Spleen (tissue), 11 donors: ENCODE data around the gene C3orf22. TPM values are rescaled to one million over a fixed set of nuclear protein-coding genes. Genes with fewer than 3 reads are reported as not detected.

ENCODE experiments used
- DNase-seq: peaks from one replicate; pipeline ENCODE4 v3.0.0-alpha.2; 2020
- H3K27ac ChIP-seq, 8 donors: fragments of 200-600 bp; sonication (generic) in 7 of 8; 1 replicate in 4 of 8; 2 replicates in 4 of 8; pipeline versions ENCODE4 v1.5.0 to v1.8.0; 2016 to 2021; ENCODE audit warnings: inconsistent platforms in 4 of 8, mild to moderate bottlenecking in 4 of 8, moderate library complexity in 1 of 8
- H3K27me3 ChIP-seq, 7 donors: fragments of 200-600 bp; sonication (generic) in 6 of 7; replicated peaks in 1 of 7; 1 replicate in 4 of 7; 2 replicates in 3 of 7; pipeline versions ENCODE4 v1.5.0 to v1.8.0; 2016 to 2021; ENCODE audit warnings: inconsistent platforms in 3 of 7, mild to moderate bottlenecking in 1 of 7
- H3K36me3 ChIP-seq, 6 donors: fragments of 200-600 bp; sonication (generic) in 5 of 6; 1 replicate in 4 of 6; 2 replicates in 2 of 6; pipeline versions ENCODE4 v1.5.0 to v1.8.0; 2016 to 2021; ENCODE audit warnings: inconsistent platforms in 2 of 6
- H3K4me1 ChIP-seq, 6 donors: fragments of 200-600 bp; sonication (generic) in 5 of 6; 1 replicate in 3 of 6; 2 replicates in 3 of 6; pipeline versions ENCODE4 v1.5.0 to v1.8.0; 2016 to 2021; ENCODE audit warnings: inconsistent platforms in 3 of 6
- H3K4me3 ChIP-seq, 8 donors: fragments of 200-600 bp; sonication (generic) in 7 of 8; 1 replicate in 4 of 8; 2 replicates in 4 of 8; pipeline versions ENCODE4 v1.5.0 to v1.8.0; 2016 to 2021; ENCODE audit warnings: inconsistent platforms in 4 of 8, mild to moderate bottlenecking in 4 of 8, moderate library complexity in 2 of 8
- H3K9me3 ChIP-seq, 8 donors: fragments of 200-600 bp; sonication (generic) in 7 of 8; 1 replicate in 4 of 8; 2 replicates in 4 of 8; pipeline versions ENCODE4 v1.5.0 to v1.8.0; 2016 to 2021; ENCODE audit warnings: inconsistent platforms in 4 of 8
- POLR2A ChIP-seq, 3 donors: fragments of 450-650 bp; IDR thresholded peaks; one replicate each; pipeline ENCODE4 v1.5.1; 2017; ENCODE audit warnings: antibody characterized with exemption in 3 of 3, mild to moderate bottlenecking in 1 of 3
- POLR2AphosphoS5 ChIP-seq, 3 donors: sonication (generic); formaldehyde crosslinking; IDR thresholded peaks; one replicate each; pipeline ENCODE4 v1.5.1; 2017; ENCODE audit warnings: antibody characterized with exemption in 3 of 3
- WGBS, 5 donors: extraction: QIAGEN DNeasy Blood & Tissue Kit in 3 of 5; methylation state at CpG; one replicate each; pipeline versions ENCODE4 v1.1.5 to v1.1.7; 2013 to 2018; 5-methylcytosine and 5-hydroxymethylcytosine counted together
- intact Hi-C: fragments of 100-400 bp; cut with DNase I; formaldehyde crosslinking; loops from one replicate; pipeline ENCODE4 v1.15.0; 2023; ENCODE audit warnings: low total_unique reads
- polyA plus RNA-seq, 3 donors: library from polyadenylated mRNA; stranded (reverse); fragments of 200-250 nt; gene quantifications; one replicate each; pipeline ENCODE4 v1.2.1, GENCODE V29; 2013
- small RNA-seq, 4 donors: library from RNA; depleted of rRNA; stranded (forward); fragments of <200 nt; gene quantifications; one replicate each; pipeline ENCODE3, GENCODE V24; 2016
- total RNA-seq, 7 donors: library from RNA; depleted of rRNA in 3 of 7; stranded (reverse); fragments of >200 nt in 3 of 7; fragmentation: NEBNext Ultra II Directional in 4 of 7; extraction: Animal tissue kit (Norgen Biotek cat#: 25700) in 4 of 7; gene quantifications; one replicate each; pipeline versions ENCODE4 v1.1.0 to v1.2.1, GENCODE V29; 2016 to 2021
- TF ChIP-seq, protein P1 (sequence below), 11 experiments: fragments of 200-600 bp in 7 of 11; fragments of 450-650 bp in 4 of 11; sonication (generic) in 4 of 11; IDR thresholded peaks in 8 of 11; conservative IDR thresholded peaks in 3 of 11; 1 replicate in 7 of 11; 2 replicates in 4 of 11; pipeline versions ENCODE4 v1.4.0 to v1.8.0; 2016 to 2021; ENCODE audit warnings: antibody characterized with exemption in 11 of 11, inconsistent platforms in 4 of 11, mild to moderate bottlenecking in 1 of 11
- donor health status: healthy with polysubstance abuse.
- donor health status: DM: no; HTN: no; CAD: no; lungs with moderate emphysema.
- donor health status: DM: no; HTN: no; CAD: no.
- donor health status: Bipolar disorder and iron deficiency.
- donor health status: healthy.
- donor health status: DM: no; HTN: no; CAD: no.
- donor health status: DM: yes; HTN: yes; CAD: no.

The C3orf22 gene
- total and polyA plus RNA-seq, 10 donors = not detected

DNA sequence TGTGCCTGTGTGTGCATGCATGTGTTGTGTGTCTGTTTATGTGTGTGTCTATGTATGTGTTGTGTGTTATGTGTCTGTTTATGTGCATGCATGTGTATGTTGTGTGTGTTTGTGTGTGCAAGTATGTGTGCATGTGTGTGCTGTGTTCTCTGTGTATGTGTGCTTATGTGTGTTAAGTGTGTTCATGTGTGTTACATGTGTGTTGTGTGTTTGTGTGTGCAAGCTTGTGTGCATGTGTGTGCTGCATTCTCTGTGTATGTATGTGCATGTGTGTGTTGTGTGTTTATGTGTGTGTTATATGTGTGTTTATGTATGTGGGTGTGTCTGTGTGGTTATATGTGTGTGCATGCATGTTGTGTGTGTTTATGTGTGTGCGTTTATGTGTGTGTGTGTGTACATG is 56.1 kb downstream of the C3orf22 start:
- 87 to 97% (median 95%) methylated on average over 1 of the region's 1 CpG for WGBS, 5 donors
- Histone ChIP-seq H3K4me1 (no peaks in the 10 kb centered on the region), H3K27me3 (peaks cover 0 to 10% (median 0%) of the 10 kb centered on the region in 7 donors), H3K27ac (no peak overlapping the region), H3K9me3 (no peaks in the 10 kb centered on the region), H3K4me3 (no peak overlapping the region), H3K36me3 (no peaks in the 10 kb centered on the region)
- intact Hi-C loops = no loop called here
- TF ChIP-seq POLR2A (IDR thresholded peaks at IDR 0.05) (no peak), POLR2AphosphoS5 (IDR thresholded peaks at IDR 0.05) (no peak)
- TF ChIP-seq, protein P1, sequence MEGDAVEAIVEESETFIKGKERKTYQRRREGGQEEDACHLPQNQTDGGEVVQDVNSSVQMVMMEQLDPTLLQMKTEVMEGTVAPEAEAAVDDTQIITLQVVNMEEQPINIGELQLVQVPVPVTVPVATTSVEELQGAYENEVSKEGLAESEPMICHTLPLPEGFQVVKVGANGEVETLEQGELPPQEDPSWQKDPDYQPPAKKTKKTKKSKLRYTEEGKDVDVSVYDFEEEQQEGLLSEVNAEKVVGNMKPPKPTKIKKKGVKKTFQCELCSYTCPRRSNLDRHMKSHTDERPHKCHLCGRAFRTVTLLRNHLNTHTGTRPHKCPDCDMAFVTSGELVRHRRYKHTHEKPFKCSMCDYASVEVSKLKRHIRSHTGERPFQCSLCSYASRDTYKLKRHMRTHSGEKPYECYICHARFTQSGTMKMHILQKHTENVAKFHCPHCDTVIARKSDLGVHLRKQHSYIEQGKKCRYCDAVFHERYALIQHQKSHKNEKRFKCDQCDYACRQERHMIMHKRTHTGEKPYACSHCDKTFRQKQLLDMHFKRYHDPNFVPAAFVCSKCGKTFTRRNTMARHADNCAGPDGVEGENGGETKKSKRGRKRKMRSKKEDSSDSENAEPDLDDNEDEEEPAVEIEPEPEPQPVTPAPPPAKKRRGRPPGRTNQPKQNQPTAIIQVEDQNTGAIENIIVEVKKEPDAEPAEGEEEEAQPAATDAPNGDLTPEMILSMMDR (IDR thresholded peaks at IDR 0.05 in 8 of 11, conservative IDR thresholded peaks at IDR 0.05 in 3 of 11) = no peak
- no peak for DNase-seq

DNA sequence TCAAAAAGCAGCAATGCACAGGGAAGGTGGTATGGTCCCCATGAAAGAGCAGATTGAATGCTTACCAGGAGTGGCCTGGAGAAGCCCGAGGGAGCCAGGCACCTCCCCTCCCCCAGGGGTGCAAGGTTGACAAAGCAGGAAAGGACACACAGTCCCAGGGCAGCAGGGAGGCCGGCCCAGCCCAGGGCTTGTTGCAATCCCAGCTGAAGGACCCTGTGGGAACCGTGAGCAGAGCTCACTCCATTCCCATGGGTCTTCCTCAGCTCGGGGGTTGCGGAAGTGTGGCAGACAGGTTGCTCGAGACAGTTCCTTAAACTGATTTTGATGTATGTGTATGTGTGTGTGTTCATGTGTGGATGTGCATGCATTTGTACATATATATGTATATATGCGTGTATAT is 57.0 kb downstream of the C3orf22 start:
- no peak overlapping the region for H3K27ac ChIP-seq
- intact Hi-C loops = no loop called here
- WGBS, 5 donors = 48 to 57% (median 53%) methylated on average over 7 of the region's 7 CpGs
- TF ChIP-seq, protein P1 (IDR thresholded peaks at IDR 0.05 in 8 of 11, conservative IDR thresholded peaks at IDR 0.05 in 3 of 11) = no peak
- no peak for TF ChIP-seq POLR2A (IDR thresholded peaks at IDR 0.05)
- H3K9me3 ChIP-seq = no peaks in the 10 kb centered on the region
- no peaks in the 10 kb centered on the region for H3K36me3 ChIP-seq
- H3K4me3 ChIP-seq = no peak overlapping the region
- H3K27me3 ChIP-seq = peaks cover 0 to 10% (median 0%) of the 10 kb centered on the region in 7 donors
- no peak for DNase-seq
- no peaks in the 10 kb centered on the region for H3K4me1 ChIP-seq

DNA sequence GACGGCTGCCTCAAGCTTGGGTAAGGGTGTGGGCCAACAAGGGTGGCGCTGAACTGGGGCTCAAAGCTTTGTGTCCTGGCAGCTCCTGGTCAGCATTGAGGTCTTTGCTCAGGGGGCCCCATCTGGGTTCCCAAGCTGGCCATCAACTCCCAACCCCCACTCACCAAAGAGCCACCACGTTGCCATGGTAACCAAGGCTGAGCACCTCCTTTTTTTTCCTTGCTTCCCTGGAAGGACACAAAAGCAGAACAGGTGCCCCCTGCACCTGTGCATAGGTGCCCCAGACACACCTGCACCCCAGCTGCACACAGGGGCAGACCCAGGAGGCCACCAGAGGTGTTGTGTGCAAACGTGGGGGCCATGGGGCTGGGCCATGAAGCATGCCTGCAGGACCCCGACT is 57.7 kb downstream of the C3orf22 start:
- DNase-seq = no peak
- Histone ChIP-seq H3K4me3 (no peak overlapping the region), H3K36me3 (no peaks in the 10 kb centered on the region), H3K27ac (no peak overlapping the region), H3K9me3 (no peaks in the 10 kb centered on the region), H3K27me3 (peaks cover 0 to 10% (median 0%) of the 10 kb centered on the region in 7 donors), H3K4me1 (no peaks in the 10 kb centered on the region)
- intact Hi-C loops = no loop called here
- WGBS, 5 donors = 49 to 87% (median 78%) methylated on average over 5 of the region's 5 CpGs
- TF ChIP-seq, protein P1 (IDR thresholded peaks at IDR 0.05 in 8 of 11, conservative IDR thresholded peaks at IDR 0.05 in 3 of 11) = no peak
- TF ChIP-seq POLR2AphosphoS5 (IDR thresholded peaks at IDR 0.05) (no peak), POLR2A (IDR thresholded peaks at IDR 0.05) (no peak)

DNA sequence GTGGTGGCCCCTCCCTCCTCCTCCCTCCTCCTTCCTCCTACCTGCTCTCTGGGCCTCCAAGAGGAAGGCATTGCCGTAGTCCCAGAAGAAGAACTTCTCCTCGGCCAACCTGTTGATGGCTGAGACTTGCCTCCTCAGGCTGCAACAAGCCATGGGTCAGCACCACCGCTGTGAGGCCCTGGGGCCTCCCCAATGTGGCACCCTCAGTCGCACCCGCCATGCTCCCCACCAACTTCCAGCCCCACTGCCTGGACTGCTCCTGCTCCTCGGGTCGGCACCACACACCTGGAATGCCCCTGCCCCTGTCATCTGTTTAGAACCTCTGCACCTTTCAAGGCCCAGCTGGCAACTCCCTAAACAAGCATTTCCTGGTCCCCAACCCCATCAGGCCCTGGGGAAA is 58.7 kb downstream of the C3orf22 start:
- intact Hi-C loops = no loop called here

More for the DNA sequence above, 58.7 kb downstream of the C3orf22 start:
- H3K27ac ChIP-seq = no peak overlapping the region
- H3K4me1 ChIP-seq = no peaks in the 10 kb centered on the region
- no peaks in the 10 kb centered on the region for H3K27me3 ChIP-seq
- H3K9me3 ChIP-seq = no peaks in the 10 kb centered on the region
- no peak for DNase-seq
- 78 to 92% (median 88%) methylated on average over 7 of the region's 7 CpGs for WGBS, 5 donors
- H3K4me3 ChIP-seq = no peak overlapping the region
- H3K36me3 ChIP-seq = no peaks in the 10 kb centered on the region
- TF ChIP-seq, protein P1 (IDR thresholded peaks at IDR 0.05 in 8 of 11, conservative IDR thresholded peaks at IDR 0.05 in 3 of 11) = no peak
- TF ChIP-seq POLR2AphosphoS5 (IDR thresholded peaks at IDR 0.05) (no peak), POLR2A (IDR thresholded peaks at IDR 0.05) (no peak)

Small RNA genes lying within 50 kb of the gene (small RNA-seq; reads per million reads assigned to genes)
- 0.29 to 0.62 (median 0.39) reads per million in 4 donors for gene RNA5SP138

Other genes with a start within 250 kb of the C3orf22 start
- gene KLF15, start 201.5 kb downstream of the C3orf22 start, total RNA-seq = 1 to 10 TPM in 6 of 7 donors, under 1 TPM in 1; 0.57 to 9.5 (median 4.8) TPM
- gene KLF15, start 201.5 kb downstream of the C3orf22 start, polyA plus RNA-seq = 1 to 10 TPM in 2 of 3 donors, under 1 TPM in 1; 0.63 to 3.1 (median 2.4) TPM
- not detected for gene CFAP100, start 164.0 kb downstream of the C3orf22 start, total RNA-seq
- gene CFAP100, start 164.0 kb downstream of the C3orf22 start, polyA plus RNA-seq = not detected
- gene ZXDC, start 83.0 kb downstream of the C3orf22 start, total RNA-seq = 10 to 100 TPM; 32.4 to 75.3 (median 50.0) TPM
- 10 to 100 TPM in 2 of 3 donors, 1 to 10 TPM in 1; 7.5 to 14.6 (median 13.2) TPM for gene ZXDC, start 83.0 kb downstream of the C3orf22 start, polyA plus RNA-seq
- gene UROC1, start 41.2 kb downstream of the C3orf22 start, total RNA-seq = under 1 TPM in 1 of 7 donors, not detected in 6; 0.16 TPM
- gene UROC1, start 41.2 kb downstream of the C3orf22 start, polyA plus RNA-seq = under 1 TPM; 0.02 to 0.03 (median 0.02) TPM
- 10 to 100 TPM in 1 of 7 donors, 1 to 10 TPM in 6; 2.4 to 11.2 (median 5.6) TPM for gene CHST13, start 34.8 kb downstream of the C3orf22 start, total RNA-seq
- gene CHST13, start 34.8 kb downstream of the C3orf22 start, polyA plus RNA-seq = 1 to 10 TPM in 2 of 3 donors, under 1 TPM in 1; 0.26 to 1.8 (median 1.0) TPM
- gene TXNRD3, start 96.2 kb upstream of the C3orf22 start, total RNA-seq = 10 to 100 TPM in 1 of 7 donors, 1 to 10 TPM in 6; 3.7 to 12.9 (median 7.6) TPM
- gene TXNRD3, start 96.2 kb upstream of the C3orf22 start, polyA plus RNA-seq = 1 to 10 TPM; 3.7 to 5.8 (median 5.1) TPM
- gene CHCHD6, start 145.3 kb upstream of the C3orf22 start, total RNA-seq = 10 to 100 TPM in 4 of 7 donors, 1 to 10 TPM in 3; 6.3 to 14.6 (median 10.3) TPM
- gene CHCHD6, start 145.3 kb upstream of the C3orf22 start, polyA plus RNA-seq = 10 to 100 TPM; 13.1 to 39.1 (median 17.9) TPM